ENCODE measurements around the gene OSR1. TPM values are rescaled to one million over a fixed set of nuclear protein-coding genes. Genes with fewer than 3 reads are reported as not detected.

The OSR1 gene
- total RNA-seq, 6 experiments from 2014 or later: 0.10 to 0.51 (median 0.12) TPM; not detected in 1

GRCh38 chr2:19337202-19337601 is 21.2 kb downstream of the OSR1 start:
- intact Hi-C loops (cut with DNase I): no loop called here
- H3K9me3 ChIP-seq: no peaks in the 10 kb centered on the region
- no peak for ATAC-seq
- no peaks in the 10 kb centered on the region for H3K4me1 ChIP-seq
- no peaks in the 10 kb centered on the region for H3K27me3 ChIP-seq
- WGBS (ENCODE audit: insufficient coverage, low coverage, low lambda C conversion rate, missing lambda C conversion rate): 100% methylated on average over 1 of the region's 1 CpG
- H3K36me3 ChIP-seq: no peaks in the 10 kb centered on the region
- DNase-seq: no peak
- TF ChIP-seq CTCF (IDR thresholded peaks at IDR 0.05): no peak
- no peak for TF ChIP-seq POLR2A (IDR thresholded peaks at IDR 0.05)
- H3K27ac ChIP-seq: no peak overlapping the region
- H3K4me3 ChIP-seq: no peak overlapping the region

- DNase-seq (no peak), ATAC-seq (no peak)
- WGBS (ENCODE audit: insufficient coverage, low coverage, low lambda C conversion rate, missing lambda C conversion rate): no CpG with 5 or more reads among the region's 3 CpGs
- intact Hi-C loops (cut with DNase I): no loop called here
- Histone ChIP-seq H3K4me1 (no peaks in the 10 kb centered on the region), H3K27ac (no peak overlapping the region), H3K9me3 (no peaks in the 10 kb centered on the region), H3K4me3 (no peak overlapping the region), H3K36me3 (no peaks in the 10 kb centered on the region), H3K27me3 (no peaks in the 10 kb centered on the region)
- TF ChIP-seq CTCF (IDR thresholded peaks at IDR 0.05) (no peak), POLR2A (IDR thresholded peaks at IDR 0.05) (no peak)
Measured at GRCh38 chr2:19336781-19337180, 21.6 kb downstream of the OSR1 start.

GRCh38 chr2:19332503-19332902 is 25.9 kb downstream of the OSR1 start:
- no peaks in the 10 kb centered on the region for H3K9me3 ChIP-seq
- intact Hi-C loops (cut with DNase I): no loop called here
- H3K27ac ChIP-seq: no peak overlapping the region
- no peaks in the 10 kb centered on the region for H3K36me3 ChIP-seq
- DNase-seq (no peak), ATAC-seq (no peak)
- WGBS (ENCODE audit: insufficient coverage, low coverage, low lambda C conversion rate, missing lambda C conversion rate): 51% methylated on average over 2 of the region's 2 CpGs
- H3K27me3 ChIP-seq: no peaks in the 10 kb centered on the region
- TF ChIP-seq CTCF (IDR thresholded peaks at IDR 0.05) (no peak), POLR2A (IDR thresholded peaks at IDR 0.05) (no peak)
- H3K4me1 ChIP-seq: no peaks in the 10 kb centered on the region
- H3K4me3 ChIP-seq: no peak overlapping the region

GRCh38 chr2:19331450-19331849 is 27.0 kb downstream of the OSR1 start:
- Histone ChIP-seq H3K27ac (no peak overlapping the region), H3K4me1 (no peaks in the 10 kb centered on the region), H3K27me3 (no peaks in the 10 kb centered on the region), H3K9me3 (no peaks in the 10 kb centered on the region), H3K4me3 (no peak overlapping the region), H3K36me3 (no peaks in the 10 kb centered on the region)
- ATAC-seq (no peak), DNase-seq (no peak)
- intact Hi-C loops (cut with DNase I): no loop called here
- TF ChIP-seq POLR2A (IDR thresholded peaks at IDR 0.05): no peak
- TF ChIP-seq CTCF (IDR thresholded peaks at IDR 0.05): no peak

- Histone ChIP-seq H3K4me1 (no peaks in the 10 kb centered on the region), H3K9me3 (no peaks in the 10 kb centered on the region), H3K27me3 (no peaks in the 10 kb centered on the region), H3K36me3 (no peaks in the 10 kb centered on the region), H3K27ac (no peak overlapping the region), H3K4me3 (no peak overlapping the region)
- ATAC-seq (no peak), DNase-seq (no peak)
- intact Hi-C loops (cut with DNase I): no loop called here
- WGBS (ENCODE audit: insufficient coverage, low coverage, low lambda C conversion rate, missing lambda C conversion rate): 97% methylated on average over 5 of the region's 5 CpGs
- TF ChIP-seq POLR2A (IDR thresholded peaks at IDR 0.05) (no peak), CTCF (IDR thresholded peaks at IDR 0.05) (no peak)
Measured at GRCh38 chr2:19330436-19330835, 28.0 kb downstream of the OSR1 start.

All from right lobe of liver (tissue), 6 donors.